ENCODE measurements around the gene TNFRSF8.

GRCh38 chr1:12161662-12162458 lies 98.8 kb downstream of the TNFRSF8 start:
- TF ChIP-seq CTCF (IDR thresholded peaks at IDR 0.05): no peak
- no peak for TF ChIP-seq RCOR1 (IDR thresholded peaks at IDR 0.05; ENCODE audit: low read depth, low read length)

All from A549 (cell line).